ENCODE measurements around the gene EFL1. TPM values are rescaled to one million over a fixed set of nuclear protein-coding genes. Genes with fewer than 3 reads are reported as not detected.
A peak's percentile ranks its signal among the peaks of the same experiment; 100 is the strongest.
"Not testable (repeated sequence)": the region's sequence is repeated elsewhere in the genome, so short reads cannot be mapped to it uniquely, and the experiment has no call there.

EFL1 gene
- polyA plus RNA-seq, 1 donor (not counting 4 experiments of a cell fraction or from before 2014, with no cell fraction given) = 32.0 TPM

DNA sequence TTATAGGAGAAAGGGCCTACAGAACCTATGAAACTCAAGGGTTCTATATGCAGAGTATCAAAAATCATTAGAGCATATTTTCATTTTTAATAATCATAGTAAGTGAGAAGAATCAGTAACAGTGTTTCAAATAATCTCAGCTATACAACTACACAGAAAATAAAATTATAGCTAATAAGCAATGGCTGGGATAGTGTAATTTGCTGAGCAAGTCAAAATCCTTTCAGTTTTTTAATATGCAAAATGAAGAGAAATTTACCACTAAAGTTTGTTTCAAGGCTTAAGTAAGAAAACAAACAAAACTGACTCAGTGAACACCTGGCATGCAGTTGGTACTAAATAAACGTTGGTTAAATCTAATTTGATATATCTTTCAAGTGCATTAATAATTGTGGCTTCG lies 66.2 kb downstream of the EFL1 start:
- FAIRE-seq = no peak
- no peaks in the 10 kb centered on the region for H4K20me1 ChIP-seq (ENCODE audit: control insufficient read depth, extremely low read depth, insufficient read depth, low read length)
- H3K27me3 ChIP-seq (ENCODE audit: control insufficient read depth, extremely low read depth, insufficient read depth, low read length) = no peaks in the 10 kb centered on the region
- dilution Hi-C loops (cut with MboI; ENCODE audit: extremely low pct_ligation_motif_present, low sequenced_read_pairs) = no loop called here
- H3K4me3 ChIP-seq (ENCODE audit: control insufficient read depth in 2 of 3, extremely low read depth in 1 of 3, insufficient read depth in 2 of 3, low read depth in 1 of 3, low read length in 3 of 3) = no peak overlapping the region
- H3K4me1 ChIP-seq (ENCODE audit: control insufficient read depth, extremely low read depth, insufficient read depth, low read length) = no peaks in the 10 kb centered on the region
- no peak for DNase-seq (ENCODE audit: low read depth, low spot score)
- no peaks in the 10 kb centered on the region for H3K9me3 ChIP-seq (ENCODE audit: control insufficient read depth, low read depth, low read length)
- no peaks in the 10 kb centered on the region for H3K36me3 ChIP-seq (ENCODE audit: control insufficient read depth in 2 of 2, extremely low read depth in 1 of 2, insufficient read depth in 2 of 2, low read length in 2 of 2)
- no peaks in the 10 kb centered on the region for H3K9me1 ChIP-seq (ENCODE audit: control insufficient read depth, extremely low read depth, insufficient read depth, low read length)
- H3K79me2 ChIP-seq (ENCODE audit: control insufficient read depth, insufficient read depth, low read length) = no peaks in the 10 kb centered on the region
- H3K4me2 ChIP-seq (ENCODE audit: control insufficient read depth, extremely low read depth, insufficient read depth, low read depth, low read length) = no peak overlapping the region
- H2AFZ ChIP-seq (ENCODE audit: control insufficient read depth, low read length) = no peak overlapping the region
- H3K27ac ChIP-seq (ENCODE audit: control insufficient read depth, insufficient read depth, low read length) = no peak overlapping the region
- no peak for TF ChIP-seq EZH2 (IDR thresholded peaks at IDR 0.05; ENCODE audit: low read length)
- TF ChIP-seq, protein P1, sequence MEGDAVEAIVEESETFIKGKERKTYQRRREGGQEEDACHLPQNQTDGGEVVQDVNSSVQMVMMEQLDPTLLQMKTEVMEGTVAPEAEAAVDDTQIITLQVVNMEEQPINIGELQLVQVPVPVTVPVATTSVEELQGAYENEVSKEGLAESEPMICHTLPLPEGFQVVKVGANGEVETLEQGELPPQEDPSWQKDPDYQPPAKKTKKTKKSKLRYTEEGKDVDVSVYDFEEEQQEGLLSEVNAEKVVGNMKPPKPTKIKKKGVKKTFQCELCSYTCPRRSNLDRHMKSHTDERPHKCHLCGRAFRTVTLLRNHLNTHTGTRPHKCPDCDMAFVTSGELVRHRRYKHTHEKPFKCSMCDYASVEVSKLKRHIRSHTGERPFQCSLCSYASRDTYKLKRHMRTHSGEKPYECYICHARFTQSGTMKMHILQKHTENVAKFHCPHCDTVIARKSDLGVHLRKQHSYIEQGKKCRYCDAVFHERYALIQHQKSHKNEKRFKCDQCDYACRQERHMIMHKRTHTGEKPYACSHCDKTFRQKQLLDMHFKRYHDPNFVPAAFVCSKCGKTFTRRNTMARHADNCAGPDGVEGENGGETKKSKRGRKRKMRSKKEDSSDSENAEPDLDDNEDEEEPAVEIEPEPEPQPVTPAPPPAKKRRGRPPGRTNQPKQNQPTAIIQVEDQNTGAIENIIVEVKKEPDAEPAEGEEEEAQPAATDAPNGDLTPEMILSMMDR (optimal IDR thresholded peaks at IDR 0.05 in 1 of 3, IDR thresholded peaks at IDR 0.05 in 1 of 3, conservative IDR thresholded peaks at IDR 0.05 in 1 of 3; ENCODE audit: extremely low read depth in 1 of 3, insufficient read depth in 2 of 3, low read length in 3 of 3) = no peak
- no peak overlapping the region for H3K9ac ChIP-seq (ENCODE audit: control insufficient read depth, extremely low read depth, insufficient read depth, low read length)

DNA sequence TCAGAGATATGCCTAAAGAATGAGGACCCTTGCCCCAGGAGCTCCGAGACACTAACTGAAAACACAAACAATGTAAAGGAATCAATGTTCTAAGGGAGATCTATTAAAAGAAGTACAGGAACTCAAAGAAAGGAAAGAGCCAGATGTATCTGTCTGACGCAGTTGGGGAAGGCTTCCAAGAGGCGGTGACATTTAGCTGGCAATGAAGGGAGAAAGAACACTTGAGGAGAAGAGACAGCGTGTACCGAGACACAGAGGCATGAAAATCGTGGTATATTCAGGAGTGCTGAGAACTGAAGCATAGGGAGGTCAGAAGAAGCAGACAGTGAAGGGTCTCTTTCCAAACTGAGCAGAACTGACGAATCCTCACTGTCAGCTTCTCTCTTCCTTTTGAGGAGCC lies 66.7 kb downstream of the EFL1 start:
- DNase-seq (ENCODE audit: low read depth, low spot score); H4K20me1 ChIP-seq (ENCODE audit: control insufficient read depth, extremely low read depth, insufficient read depth, low read length); H3K4me3 ChIP-seq (ENCODE audit: control insufficient read depth in 2 of 3, extremely low read depth in 1 of 3, insufficient read depth in 2 of 3, low read depth in 1 of 3, low read length in 3 of 3); H3K9ac ChIP-seq (ENCODE audit: control insufficient read depth, extremely low read depth, insufficient read depth, low read length); H3K4me1 ChIP-seq (ENCODE audit: control insufficient read depth, extremely low read depth, insufficient read depth, low read length); H3K9me3 ChIP-seq (ENCODE audit: control insufficient read depth, low read depth, low read length); H2AFZ ChIP-seq (ENCODE audit: control insufficient read depth, low read length); H3K79me2 ChIP-seq (ENCODE audit: control insufficient read depth, insufficient read depth, low read length); H3K36me3 ChIP-seq (ENCODE audit: control insufficient read depth in 2 of 2, extremely low read depth in 1 of 2, insufficient read depth in 2 of 2, low read length in 2 of 2); H3K27me3 ChIP-seq (ENCODE audit: control insufficient read depth, extremely low read depth, insufficient read depth, low read length); H3K4me2 ChIP-seq (ENCODE audit: control insufficient read depth, extremely low read depth, insufficient read depth, low read depth, low read length); H3K27ac ChIP-seq (ENCODE audit: control insufficient read depth, insufficient read depth, low read length); H3K9me1 ChIP-seq (ENCODE audit: control insufficient read depth, extremely low read depth, insufficient read depth, low read length); dilution Hi-C loops (cut with MboI; ENCODE audit: extremely low pct_ligation_motif_present, low sequenced_read_pairs); FAIRE-seq: not testable (repeated sequence)

DNA sequence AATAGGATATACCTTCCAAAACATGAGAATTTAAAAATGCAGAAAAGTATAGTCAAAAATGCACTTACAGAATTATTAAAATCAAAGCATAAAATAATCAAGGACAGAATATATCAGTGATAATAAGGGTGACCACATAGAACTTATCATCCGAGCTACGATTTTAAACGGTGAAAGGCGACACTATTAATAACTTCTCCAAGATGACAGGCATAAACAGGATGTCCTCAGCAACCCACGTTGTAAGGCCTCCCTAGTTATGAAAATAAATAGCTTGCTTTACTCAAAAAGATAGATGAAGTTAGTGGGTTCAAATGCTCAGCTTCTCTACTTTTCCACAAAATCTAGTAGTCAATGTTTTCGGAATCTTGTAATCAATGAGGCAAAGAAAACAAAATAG lies 68.0 kb downstream of the EFL1 start:
- H2AFZ ChIP-seq (ENCODE audit: control insufficient read depth, low read length); H3K36me3 ChIP-seq (ENCODE audit: control insufficient read depth in 2 of 2, extremely low read depth in 1 of 2, insufficient read depth in 2 of 2, low read length in 2 of 2); H3K4me1 ChIP-seq (ENCODE audit: control insufficient read depth, extremely low read depth, insufficient read depth, low read length); H3K4me3 ChIP-seq (ENCODE audit: control insufficient read depth in 2 of 3, extremely low read depth in 1 of 3, insufficient read depth in 2 of 3, low read depth in 1 of 3, low read length in 3 of 3); FAIRE-seq; H3K4me2 ChIP-seq (ENCODE audit: control insufficient read depth, extremely low read depth, insufficient read depth, low read depth, low read length); H4K20me1 ChIP-seq (ENCODE audit: control insufficient read depth, extremely low read depth, insufficient read depth, low read length); H3K27ac ChIP-seq (ENCODE audit: control insufficient read depth, insufficient read depth, low read length); H3K9me1 ChIP-seq (ENCODE audit: control insufficient read depth, extremely low read depth, insufficient read depth, low read length); H3K9me3 ChIP-seq (ENCODE audit: control insufficient read depth, low read depth, low read length); H3K27me3 ChIP-seq (ENCODE audit: control insufficient read depth, extremely low read depth, insufficient read depth, low read length); DNase-seq (ENCODE audit: low read depth, low spot score); H3K9ac ChIP-seq (ENCODE audit: control insufficient read depth, extremely low read depth, insufficient read depth, low read length); dilution Hi-C loops (cut with MboI; ENCODE audit: extremely low pct_ligation_motif_present, low sequenced_read_pairs); H3K79me2 ChIP-seq (ENCODE audit: control insufficient read depth, insufficient read depth, low read length): not testable (repeated sequence)

DNA sequence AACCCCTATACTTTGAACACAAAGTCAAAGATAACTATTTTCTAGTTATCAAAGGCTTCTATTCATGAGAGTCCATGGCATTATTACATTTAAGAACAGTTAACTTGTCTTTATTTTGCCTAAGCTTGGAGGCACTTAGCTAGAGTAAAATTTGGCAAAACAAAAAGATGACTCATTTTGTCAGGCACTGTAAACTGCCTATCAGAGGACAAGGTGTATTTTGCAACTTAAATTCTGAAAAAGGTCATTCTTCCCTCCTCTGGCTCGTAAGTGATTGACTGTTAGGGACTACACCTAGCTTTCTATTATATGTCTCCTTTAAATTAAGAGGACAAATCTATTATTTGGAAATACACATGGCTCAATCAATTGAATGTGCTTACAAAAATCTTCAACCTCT lies 69.1 kb downstream of the EFL1 start:
- peak; percentile 78 for FAIRE-seq
- H3K27me3 ChIP-seq (ENCODE audit: control insufficient read depth, extremely low read depth, insufficient read depth, low read length); dilution Hi-C loops (cut with MboI; ENCODE audit: extremely low pct_ligation_motif_present, low sequenced_read_pairs); H4K20me1 ChIP-seq (ENCODE audit: control insufficient read depth, extremely low read depth, insufficient read depth, low read length); H3K4me3 ChIP-seq (ENCODE audit: control insufficient read depth in 2 of 3, extremely low read depth in 1 of 3, insufficient read depth in 2 of 3, low read depth in 1 of 3, low read length in 3 of 3); H3K9me3 ChIP-seq (ENCODE audit: control insufficient read depth, low read depth, low read length); H3K79me2 ChIP-seq (ENCODE audit: control insufficient read depth, insufficient read depth, low read length); H3K36me3 ChIP-seq (ENCODE audit: control insufficient read depth in 2 of 2, extremely low read depth in 1 of 2, insufficient read depth in 2 of 2, low read length in 2 of 2); H3K4me2 ChIP-seq (ENCODE audit: control insufficient read depth, extremely low read depth, insufficient read depth, low read depth, low read length); DNase-seq (ENCODE audit: low read depth, low spot score); H3K9ac ChIP-seq (ENCODE audit: control insufficient read depth, extremely low read depth, insufficient read depth, low read length); H2AFZ ChIP-seq (ENCODE audit: control insufficient read depth, low read length); H3K4me1 ChIP-seq (ENCODE audit: control insufficient read depth, extremely low read depth, insufficient read depth, low read length); H3K9me1 ChIP-seq (ENCODE audit: control insufficient read depth, extremely low read depth, insufficient read depth, low read length); H3K27ac ChIP-seq (ENCODE audit: control insufficient read depth, insufficient read depth, low read length): not testable (repeated sequence)
